Gastrocnemius medialis (tissue), 4 donors: ENCODE results near the gene DENND2C. TPM values are rescaled to one million over a fixed set of nuclear protein-coding genes. Genes with fewer than 3 reads are reported as not detected.

Experiments used
- ATAC-seq, 2 donors: fragments of 150-250 bp; one replicate each; pipeline ENCODE4 v1.9.1; 2016
- DNase-seq, 2 donors: peaks; one replicate each; pipeline ENCODE4 v3.0.0-alpha.2; 2019
- H3K27ac ChIP-seq, 4 donors: fragments of 200-600 bp; sonication (generic); 1 replicate in 1 of 4; 2 replicates in 3 of 4; pipeline ENCODE4 v1.5.1; 2016 to 2018; ENCODE audit warnings: mild to moderate bottlenecking in 2 of 4, moderate library complexity in 1 of 4
- H3K27me3 ChIP-seq, 3 donors: fragments of 200-600 bp; sonication (generic) in 2 of 3; 1 replicate in 1 of 3; 2 replicates in 2 of 3; pipeline versions ENCODE4 v1.5.1 to v1.6.0; 2016 to 2019; ENCODE audit warnings: mild to moderate bottlenecking in 1 of 3, moderate library complexity in 1 of 3
- H3K36me3 ChIP-seq, 2 donors: fragments of 200-600 bp; sonication (generic) in 1 of 2; one replicate each; pipeline ENCODE4 v1.5.1; 2017 to 2018
- H3K4me1 ChIP-seq, 2 donors: fragments of 200-600 bp; sonication (generic) in 1 of 2; one replicate each; pipeline ENCODE4 v1.5.1; 2016 to 2017; ENCODE audit warnings: mild to moderate bottlenecking in 2 of 2
- H3K4me3 ChIP-seq, 4 donors: fragments of 200-600 bp; sonication (generic) in 3 of 4; 1 replicate in 1 of 4; 2 replicates in 3 of 4; pipeline ENCODE4 v1.5.1; 2016 to 2019; ENCODE audit warnings: mild to moderate bottlenecking in 2 of 4
- H3K9me3 ChIP-seq, 3 donors: fragments of 200-600 bp; sonication (generic) in 2 of 3; 1 replicate in 1 of 3; 2 replicates in 2 of 3; pipeline ENCODE4 v1.5.1; 2016 to 2019
- CTCF ChIP-seq, 5 experiments: fragments of 450-650 bp in 3 of 5; fragments of 200-600 bp in 2 of 5; sonication (generic) in 2 of 5; IDR thresholded peaks in 4 of 5; conservative IDR thresholded peaks in 1 of 5; 1 replicate in 4 of 5; 2 replicates in 1 of 5; pipeline ENCODE4 v1.5.1; 2016 to 2019; ENCODE audit warnings: antibody characterized with exemption in 5 of 5, mild to moderate bottlenecking in 3 of 5, moderate library complexity in 3 of 5
- POLR2A ChIP-seq, 2 donors: fragments of 450-650 bp; IDR thresholded peaks; one replicate each; pipeline ENCODE4 v1.6.1; 2017; ENCODE audit warnings: antibody characterized with exemption in 2 of 2, mild to moderate bottlenecking in 2 of 2, moderate library complexity in 2 of 2
- in situ Hi-C, 4 donors: fragments of 200-750 bp; cut with MboI; loops; one replicate each; pipeline versions ENCODE4 v1.15.0 to v1.8.0; 2017; ENCODE audit warnings: low sequenced_read_pairs in 4 of 4
- intact Hi-C: fragments of 100-400 bp; cut with DNase I; formaldehyde crosslinking; loops from one replicate; pipeline ENCODE4 v1.15.1; 2023; ENCODE audit warnings: low total_unique reads
- total RNA-seq, 4 donors: library from RNA; depleted of rRNA; stranded (reverse); fragments of >200 nt; gene quantifications; one replicate each; pipeline versions ENCODE4 v1.1.0 to v1.2.3, GENCODE V29; 2016

DENND2C gene
- total RNA-seq, 4 donors from 2014 or later, result 4.7 to 20.7 (median 17.4) TPM

- ATAC-seq, result peak; percentile 73 to 84
- in situ Hi-C loops, result no loop called here
- Histone ChIP-seq H3K36me3 (peaks cover 0 to 73% of the 10 kb centered on the region in 2 donors), H3K27ac (peak within 1 kb of the TSS; percentile 84 to 93 (median 88)), H3K4me1 (peaks cover 36 to 44% of the 10 kb centered on the region in 2 donors), H3K4me3 (peak within 1 kb of the TSS; percentile 58 to 76 (median 72)), H3K27me3 (no peaks in the 10 kb centered on the region), H3K9me3 (no peaks in the 10 kb centered on the region)
- intact Hi-C loops, result no loop called here
- peak; percentile 76 to 88 for DNase-seq
- TF ChIP-seq CTCF (IDR thresholded peaks at IDR 0.05 in 4 of 5, conservative IDR thresholded peaks at IDR 0.05 in 1 of 5) (no peak), POLR2A (IDR thresholded peaks at IDR 0.05) (peak; percentile 40 to 51)
Observed at GRCh38 chr1:114716304-114717170, 46.7 kb upstream of the DENND2C start, which contains the start of gene NRAS. Gene NRAS, minus strand, starts transcription at chr1:114716771. Its CDS starts 611 bp downstream, at chr1:114716160.

- intact Hi-C loops (no loop called here), in situ Hi-C loops (no loop called here)
- no peak for TF ChIP-seq CTCF (IDR thresholded peaks at IDR 0.05 in 4 of 5, conservative IDR thresholded peaks at IDR 0.05 in 1 of 5)
- no peak for TF ChIP-seq POLR2A (IDR thresholded peaks at IDR 0.05)
- H3K36me3 ChIP-seq, result peaks cover 0 to 72% of the 10 kb centered on the region in 2 donors
- no peaks in the 10 kb centered on the region for H3K27me3 ChIP-seq
- ATAC-seq, result no peak
- DNase-seq, result no peak
- no peaks in the 10 kb centered on the region for H3K9me3 ChIP-seq
- peak overlapping the region; percentile 58 to 76 (median 72) for H3K4me3 ChIP-seq
- peaks cover 30 to 38% of the 10 kb centered on the region in 2 donors for H3K4me1 ChIP-seq
- H3K27ac ChIP-seq, result peak overlapping the region; percentile 84 to 93 (median 88)
Observed at GRCh38 chr1:114715952-114716303, 46.1 kb upstream of the DENND2C start.

GRCh38 chr1:114712977-114713376 lies 43.1 kb upstream of the DENND2C start:
- ATAC-seq (no peak), DNase-seq (no peak)
- in situ Hi-C loops, result no loop called here
- Histone ChIP-seq H3K36me3 (peaks cover 0 to 70% of the 10 kb centered on the region in 2 donors), H3K4me1 (peaks cover 22 to 30% of the 10 kb centered on the region in 2 donors), H3K27me3 (no peaks in the 10 kb centered on the region), H3K4me3 (no peak overlapping the region), H3K9me3 (no peaks in the 10 kb centered on the region), H3K27ac (peak overlapping the region in 2 of 4 donors; percentile 22 to 47)
- intact Hi-C loops, result no loop called here
- TF ChIP-seq POLR2A (IDR thresholded peaks at IDR 0.05), result no peak
- no peak for TF ChIP-seq CTCF (IDR thresholded peaks at IDR 0.05 in 4 of 5, conservative IDR thresholded peaks at IDR 0.05 in 1 of 5)

GRCh38 chr1:114710360-114710759 lies 40.5 kb upstream of the DENND2C start:
- DNase-seq (no peak), ATAC-seq (no peak)
- Histone ChIP-seq H3K27me3 (no peaks in the 10 kb centered on the region), H3K9me3 (no peaks in the 10 kb centered on the region), H3K36me3 (peaks cover 0 to 85% of the 10 kb centered on the region in 2 donors), H3K4me3 (no peak overlapping the region), H3K4me1 (peaks cover 14 to 21% of the 10 kb centered on the region in 2 donors), H3K27ac (peak overlapping the region in 1 of 4 donors; percentile 28)
- intact Hi-C loops (loop anchor here (2.0 kb wide), 1 partner anchor 16 kb away; no protein-coding TSS in a partner anchor), in situ Hi-C loops (no loop called here)
- no peak for TF ChIP-seq CTCF (IDR thresholded peaks at IDR 0.05 in 4 of 5, conservative IDR thresholded peaks at IDR 0.05 in 1 of 5)
- TF ChIP-seq POLR2A (IDR thresholded peaks at IDR 0.05), result no peak
